Retinal pigment epithelial cell (primary cell): ENCODE results near the gene MYBPH.

Source experiments
- DNase-seq: peaks from one replicate; pipeline ENCODE4 v3.0.0-alpha.2; 2010; ENCODE audit warnings: low read depth
- H3K4me3 ChIP-seq: 2 replicates; pipeline ENCODE4 v1.5.1; 2011; ENCODE audit warnings: mild to moderate bottlenecking, low read length, control low read depth, moderate library complexity
- CTCF ChIP-seq: conservative IDR thresholded peaks from 2 replicates; pipeline ENCODE4 v1.5.1; 2011; ENCODE audit warnings: low read depth, low read length, control low read depth, inconsistent platforms

The MYBPH gene

GRCh38 chr1:203176273-203177035 is 828 bp upstream of the MYBPH start:
- TF ChIP-seq CTCF: no peak
- H3K4me3 ChIP-seq: no peak overlapping the region
- no peak for DNase-seq

DNA sequence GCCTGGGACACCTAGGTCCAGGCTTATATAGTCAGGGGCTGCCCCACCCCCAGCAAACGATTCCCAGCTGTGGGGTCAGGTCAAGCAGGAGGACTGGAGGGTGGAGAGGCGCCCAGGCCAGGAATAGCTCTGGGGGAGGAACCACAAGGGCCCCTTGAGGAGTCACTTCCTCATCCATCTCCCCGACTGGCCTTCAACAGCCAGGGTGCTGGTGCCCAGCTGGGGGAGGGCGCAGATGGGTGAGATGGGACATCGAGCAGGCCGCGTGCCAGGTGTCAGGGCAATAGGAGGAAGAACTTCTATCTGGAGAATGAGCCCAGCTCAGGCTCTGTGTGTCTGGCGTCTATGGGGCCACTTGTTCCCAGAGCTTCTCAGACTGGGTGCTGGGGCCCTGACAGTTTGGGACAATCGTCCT is 208 bp upstream of the MYBPH start:
- DNase-seq: no peak
- no peak for TF ChIP-seq CTCF
- no peak overlapping the region for H3K4me3 ChIP-seq

DNA sequence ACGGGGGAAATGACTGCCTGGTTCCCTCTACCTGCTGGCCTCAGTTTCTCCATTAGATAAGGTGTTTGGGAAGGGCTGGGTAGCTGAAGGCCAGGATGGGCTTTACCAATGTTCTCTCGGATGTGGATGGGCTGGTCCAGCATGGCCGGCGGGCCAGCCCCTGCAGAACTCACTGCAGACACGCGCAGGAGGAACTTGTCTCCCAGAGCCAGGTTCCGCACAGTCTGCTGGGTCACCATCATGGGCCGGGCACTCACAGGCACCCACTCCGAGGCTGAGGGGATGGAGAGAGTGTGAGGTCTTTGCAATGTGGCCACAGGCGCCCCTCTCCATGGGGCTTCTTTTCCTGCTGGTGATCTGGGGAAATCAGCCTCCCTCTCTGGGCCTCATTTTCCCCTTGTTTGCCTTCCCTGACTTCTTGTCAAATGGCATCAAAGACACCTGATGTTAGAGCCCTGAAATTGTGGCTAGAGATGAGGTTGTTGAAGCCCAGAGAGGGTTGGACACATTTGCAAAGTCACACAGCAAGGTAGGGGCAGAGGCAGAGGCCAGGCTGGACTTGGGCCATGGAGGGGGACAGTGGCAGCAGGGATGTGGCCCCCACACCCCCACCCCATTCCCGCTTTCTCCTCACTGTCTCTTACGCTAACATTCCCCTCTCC is 1.2 kb downstream of the MYBPH start:
- DNase-seq: no peak
- no peak overlapping the region for H3K4me3 ChIP-seq
- TF ChIP-seq CTCF: no peak

- TF ChIP-seq CTCF: no peak
- H3K4me3 ChIP-seq: no peak overlapping the region
- DNase-seq: no peak
These were observed 2.1 kb downstream of the MYBPH start for GRCh38 chr1:203173566-203173965.

DNA sequence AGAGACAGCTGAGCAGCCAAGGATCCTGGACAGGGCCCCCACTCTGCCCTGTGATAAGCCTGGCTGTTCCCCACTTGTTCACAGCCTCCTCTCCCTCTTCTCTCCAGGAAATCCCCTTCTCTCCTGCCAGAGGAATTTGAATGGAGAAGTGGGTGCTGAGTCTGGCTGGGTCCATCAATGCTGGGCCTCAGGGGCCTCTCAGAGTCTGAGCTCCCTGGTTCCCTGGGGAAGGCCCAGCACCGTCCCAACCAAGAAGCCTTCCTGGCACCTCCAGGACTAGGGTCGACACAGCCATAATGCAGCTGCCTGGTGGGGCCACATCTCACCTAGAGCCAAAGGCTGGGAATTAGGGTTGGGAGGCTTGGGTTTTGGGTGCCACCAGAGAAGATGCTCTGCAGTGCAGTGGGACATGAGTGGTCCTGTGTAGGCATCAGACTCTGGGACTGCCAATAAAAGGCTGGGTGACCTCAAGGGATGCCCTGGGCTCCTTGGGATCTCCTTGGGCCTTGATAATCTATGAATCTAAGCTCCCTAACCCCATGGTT is 2.5 kb downstream of the MYBPH start:
- TF ChIP-seq CTCF: no peak
- H3K4me3 ChIP-seq: no peak overlapping the region
- no peak for DNase-seq

GRCh38 chr1:203172184-203173010 is 3.2 kb downstream of the MYBPH start:
- DNase-seq: no peak
- peak; percentile 96 for TF ChIP-seq CTCF
- H3K4me3 ChIP-seq: no peak overlapping the region
